ENCODE measurements around the gene SEL1L2.

GRCh38 chr20:13799974-13800373, 190.4 kb downstream of the SEL1L2 start:
- no peak for TF ChIP-seq POLR2A (IDR thresholded peaks at IDR 0.05)
- no peak for TF ChIP-seq CTCF (IDR thresholded peaks at IDR 0.05)
- no peak for TF ChIP-seq POLR2AphosphoS5 (IDR thresholded peaks at IDR 0.05; ENCODE audit: insufficient read depth in 1 of 2, low read depth in 1 of 2)

All from vagina (tissue), 2 donors.